OCI-LY1 (cell line): ENCODE measurements around the gene CTCFL.

Experiments
- EZH2 ChIP-seq: fragments of 200-600 bp; sonication (generic), shearing (Covaris generic); IDR thresholded peaks from 2 replicates; pipeline ENCODE4 v1.8.0; 2017; ENCODE audit warnings: borderline replicate concordance, mixed run types, mild to moderate bottlenecking, antibody characterized with exemption, low read length, moderate library complexity, mixed read lengths
- TF ChIP-seq, protein P1 (sequence below): fragments of 200-600 bp; sonication (generic), shearing (Covaris generic); IDR thresholded peaks from 2 replicates; pipeline ENCODE4 v1.5.1; 2017; ENCODE audit warnings: mild to moderate bottlenecking, antibody characterized with exemption, low read length, moderate library complexity, mixed read lengths

DNA sequence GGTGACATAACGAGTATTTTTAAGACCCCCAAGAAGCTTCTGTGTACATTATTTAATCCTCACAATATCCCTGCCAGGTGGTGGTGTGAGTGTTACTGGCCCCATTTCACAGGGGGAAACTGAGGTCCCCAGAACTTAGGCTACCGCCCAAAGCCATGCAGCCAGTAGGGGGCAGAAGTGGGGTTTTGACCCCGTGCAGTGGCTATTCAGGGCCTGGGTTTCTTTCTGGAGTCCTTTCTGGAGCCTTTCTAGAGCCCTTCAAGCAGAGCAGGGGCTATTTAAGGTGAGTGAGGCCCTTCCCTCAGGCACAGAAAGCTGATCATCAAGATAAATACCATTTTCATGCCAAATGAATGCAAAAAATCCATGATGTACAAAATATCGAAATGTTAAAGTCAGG is 59.0 kb downstream of the CTCFL start:
- TF ChIP-seq, protein P1, sequence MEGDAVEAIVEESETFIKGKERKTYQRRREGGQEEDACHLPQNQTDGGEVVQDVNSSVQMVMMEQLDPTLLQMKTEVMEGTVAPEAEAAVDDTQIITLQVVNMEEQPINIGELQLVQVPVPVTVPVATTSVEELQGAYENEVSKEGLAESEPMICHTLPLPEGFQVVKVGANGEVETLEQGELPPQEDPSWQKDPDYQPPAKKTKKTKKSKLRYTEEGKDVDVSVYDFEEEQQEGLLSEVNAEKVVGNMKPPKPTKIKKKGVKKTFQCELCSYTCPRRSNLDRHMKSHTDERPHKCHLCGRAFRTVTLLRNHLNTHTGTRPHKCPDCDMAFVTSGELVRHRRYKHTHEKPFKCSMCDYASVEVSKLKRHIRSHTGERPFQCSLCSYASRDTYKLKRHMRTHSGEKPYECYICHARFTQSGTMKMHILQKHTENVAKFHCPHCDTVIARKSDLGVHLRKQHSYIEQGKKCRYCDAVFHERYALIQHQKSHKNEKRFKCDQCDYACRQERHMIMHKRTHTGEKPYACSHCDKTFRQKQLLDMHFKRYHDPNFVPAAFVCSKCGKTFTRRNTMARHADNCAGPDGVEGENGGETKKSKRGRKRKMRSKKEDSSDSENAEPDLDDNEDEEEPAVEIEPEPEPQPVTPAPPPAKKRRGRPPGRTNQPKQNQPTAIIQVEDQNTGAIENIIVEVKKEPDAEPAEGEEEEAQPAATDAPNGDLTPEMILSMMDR, result peak; percentile 92
- no peak for TF ChIP-seq EZH2
